NCI-H1436 treated with DMSO at 0.1 percent for 48 hours (cell line): ENCODE measurements around the gene P3H1.

Experiments
- DNase-seq: peaks from one replicate; lab custom pipeline; 2025; lab: John Stamatoyannopoulos, UW

The P3H1 gene

DNA sequence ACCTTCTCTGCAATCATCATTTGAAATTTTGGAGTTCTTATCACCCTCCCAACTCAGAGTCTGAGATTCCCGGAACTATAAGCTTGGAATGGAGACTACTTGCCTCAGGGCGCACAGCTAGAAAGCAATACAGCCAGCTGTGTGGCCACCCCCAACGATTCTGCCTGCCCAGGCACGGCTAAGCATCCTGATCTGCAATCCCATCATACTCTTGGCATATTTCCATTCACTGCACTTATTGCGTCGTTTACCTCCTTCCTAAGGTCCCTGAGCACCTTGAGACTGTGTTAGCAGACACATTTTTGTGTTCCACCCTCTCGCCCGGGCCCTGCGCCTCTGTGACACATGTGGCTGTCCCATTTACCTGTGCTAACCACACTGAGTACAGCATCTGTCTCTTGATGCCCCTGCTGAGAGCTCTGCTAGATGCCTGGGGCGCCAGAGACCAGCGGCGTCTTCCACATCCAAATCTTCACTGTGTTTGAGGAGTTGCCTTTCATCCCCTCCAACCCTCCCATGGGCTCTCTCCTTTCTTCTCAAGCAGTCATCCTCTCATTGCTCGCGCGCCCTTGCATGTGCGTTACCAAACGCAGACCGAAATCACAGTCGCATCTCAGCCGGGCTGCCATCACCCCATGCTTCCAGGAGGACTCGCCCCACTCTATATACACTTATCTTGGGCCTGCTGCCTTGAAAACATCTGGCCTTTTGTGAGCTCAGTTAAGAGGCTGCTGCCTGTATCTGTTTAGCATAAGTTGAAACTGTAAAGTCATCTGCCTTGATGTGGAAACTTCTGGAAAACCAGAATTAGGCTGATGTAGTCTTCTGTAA, 23.3 kb downstream of the P3H1 start:
- DNase-seq: no peak

DNA sequence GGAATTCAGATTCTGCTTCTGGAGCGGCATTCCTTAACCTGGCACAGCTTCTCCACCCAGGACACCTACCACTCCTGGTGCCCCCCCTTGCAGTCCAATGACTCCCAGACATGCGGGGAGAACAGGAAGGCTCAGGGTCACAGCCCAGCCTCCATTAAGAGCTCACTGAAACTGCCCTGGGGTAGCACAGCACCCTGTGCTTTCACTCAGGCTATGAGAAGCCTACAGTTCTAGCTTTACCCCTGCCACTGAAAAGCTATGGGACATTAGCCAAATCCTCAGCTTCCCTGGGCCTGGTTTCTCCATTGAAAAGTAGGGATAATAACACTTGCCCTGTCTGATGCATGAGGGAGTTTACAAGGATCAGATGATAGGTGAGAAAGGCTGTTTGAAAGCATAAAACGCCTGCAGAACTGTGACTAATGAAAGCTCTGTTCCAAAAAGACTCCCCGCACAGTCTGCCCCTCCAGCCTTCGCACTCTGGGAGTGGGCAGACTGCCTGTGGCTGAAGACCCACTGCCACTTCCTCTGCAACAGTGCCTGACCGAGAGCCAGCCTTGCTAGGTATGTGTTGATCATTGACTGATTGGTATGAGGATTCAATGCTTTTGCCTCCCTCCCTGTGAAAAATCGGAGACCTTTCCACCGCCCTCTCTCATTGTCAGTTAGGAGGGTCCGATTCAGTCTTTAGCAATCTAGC, 24.1 kb downstream of the P3H1 start:
- no peak for DNase-seq

DNA sequence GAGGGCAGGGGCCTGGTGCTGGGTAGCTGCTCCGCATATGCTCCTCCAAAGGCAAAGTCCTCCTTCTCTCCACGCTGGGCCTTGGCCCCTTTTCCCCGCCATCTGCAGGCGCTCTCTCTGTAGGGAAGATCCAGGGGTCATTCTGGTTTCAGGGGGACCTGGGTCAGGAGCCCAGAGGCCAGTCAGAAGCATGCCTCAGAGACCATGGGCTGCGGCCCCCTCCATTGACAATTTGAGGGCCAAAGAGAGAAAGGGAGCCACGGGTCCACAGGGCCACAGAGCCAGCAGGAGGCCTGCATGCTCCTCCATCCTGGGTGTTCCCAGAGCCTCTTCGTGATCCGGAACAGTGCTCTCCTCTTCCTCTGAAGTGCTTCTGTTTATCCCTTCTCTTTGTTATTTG, 24.7 kb downstream of the P3H1 start:
- DNase-seq: no peak

DNA sequence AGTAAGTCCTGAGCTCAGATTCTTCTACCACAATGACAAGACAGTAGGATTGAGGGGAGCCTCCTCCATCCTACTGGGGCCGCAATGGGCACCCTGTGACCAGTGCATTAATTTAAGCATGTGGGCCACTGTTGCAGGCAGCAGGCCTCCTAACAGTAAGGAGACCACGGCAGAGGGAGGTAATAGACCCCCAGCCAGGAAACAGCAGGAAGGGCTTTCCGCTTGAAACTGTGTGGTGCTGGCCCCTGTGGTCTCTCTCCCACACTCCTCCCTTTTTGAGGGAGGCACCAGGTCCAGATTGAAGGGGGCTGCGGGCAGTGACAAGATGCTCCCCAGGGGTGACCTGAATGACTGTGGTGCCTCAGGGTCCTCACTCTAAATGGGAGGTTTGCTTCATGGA, 25.1 kb downstream of the P3H1 start:
- no peak for DNase-seq

DNA sequence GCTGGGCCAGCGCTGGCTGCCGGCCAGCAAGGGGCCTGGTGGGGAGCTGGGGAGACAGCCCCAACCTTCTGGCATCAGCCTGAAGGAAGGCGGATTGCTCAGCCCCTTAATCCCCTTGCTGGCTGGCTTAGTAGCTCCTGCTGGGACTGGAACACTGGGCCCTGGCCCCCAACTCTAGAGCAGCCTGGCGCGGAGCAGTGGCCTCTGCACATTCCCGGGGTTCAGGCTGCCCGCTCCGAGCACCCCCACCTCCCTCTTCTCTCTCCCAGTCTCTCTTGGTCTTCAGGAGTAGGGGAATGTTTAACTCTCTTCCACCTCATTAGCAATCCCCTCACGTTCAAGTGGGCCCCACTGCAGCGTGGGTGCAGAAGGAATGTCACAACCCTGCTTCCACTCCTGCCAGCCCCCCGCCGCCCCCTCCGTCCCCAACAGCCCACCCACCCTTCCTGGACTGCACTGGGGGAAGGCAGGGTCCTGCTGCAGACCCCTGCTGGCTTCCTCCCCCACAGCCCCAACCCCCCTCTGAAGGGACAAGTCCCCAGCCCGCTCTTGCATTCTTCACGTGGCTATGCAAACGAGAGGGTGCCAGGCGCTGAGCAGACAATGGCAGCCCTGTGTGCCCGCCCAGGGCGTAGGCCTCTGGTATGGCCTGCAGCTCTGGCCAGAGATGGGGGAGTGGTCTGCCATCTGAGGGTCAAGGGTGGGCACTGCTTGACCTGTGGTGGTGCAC, 25.8 kb downstream of the P3H1 start:
- no peak for DNase-seq

DNA sequence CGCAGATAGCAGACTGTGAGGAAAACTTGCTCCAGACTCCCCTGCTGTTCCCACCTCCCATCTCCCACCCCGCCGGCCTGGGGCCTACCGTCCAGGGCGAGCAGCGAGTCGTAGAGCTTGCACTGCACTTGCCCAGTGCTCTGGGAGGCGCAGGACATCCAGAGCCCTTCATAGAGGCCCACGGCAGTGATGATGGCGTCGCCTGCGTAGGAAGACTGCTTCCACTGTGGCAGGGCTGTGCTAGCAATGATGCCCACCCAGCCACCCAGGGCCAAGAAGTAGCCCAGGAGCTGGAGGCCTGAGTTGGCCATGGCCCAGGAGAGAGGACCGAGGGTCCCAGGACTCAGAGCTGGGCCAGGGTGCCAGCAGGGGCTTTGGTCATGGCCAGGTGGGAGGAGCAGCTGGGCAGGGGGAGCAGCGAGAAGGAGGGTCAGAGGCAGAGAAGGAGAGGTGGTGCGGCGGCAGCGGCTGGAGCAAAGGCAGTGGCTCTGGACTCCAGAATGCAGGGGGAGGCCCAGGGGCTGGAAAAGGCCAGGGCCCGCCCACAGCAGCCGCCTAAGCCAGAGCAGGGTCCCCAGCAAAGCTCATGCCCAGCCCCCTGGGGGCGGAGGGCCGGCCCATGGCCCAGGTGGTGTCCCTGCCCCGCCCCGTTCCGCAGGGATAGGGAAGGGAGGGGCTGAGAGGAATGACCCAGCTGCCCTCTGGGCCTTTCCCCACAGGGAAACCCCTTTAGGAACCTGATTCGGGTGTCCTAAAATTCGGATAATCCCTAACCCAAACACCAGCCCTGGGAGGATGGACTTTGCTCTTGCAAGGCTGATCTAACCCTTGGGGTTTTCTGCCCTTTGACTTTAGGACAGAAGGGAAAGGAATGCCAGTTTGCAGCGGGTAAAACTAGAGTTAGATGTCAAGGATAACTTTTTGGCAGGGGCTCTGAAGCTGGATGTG, 26.8 kb downstream of the P3H1 start, which contains the start of gene CLDN19:
Gene CLDN19 (minus strand): TSS at position 484 of the 948 bp plus-strand sequence. CDS start 173 bp downstream, at position 311.
- DNase-seq: no peak

DNA sequence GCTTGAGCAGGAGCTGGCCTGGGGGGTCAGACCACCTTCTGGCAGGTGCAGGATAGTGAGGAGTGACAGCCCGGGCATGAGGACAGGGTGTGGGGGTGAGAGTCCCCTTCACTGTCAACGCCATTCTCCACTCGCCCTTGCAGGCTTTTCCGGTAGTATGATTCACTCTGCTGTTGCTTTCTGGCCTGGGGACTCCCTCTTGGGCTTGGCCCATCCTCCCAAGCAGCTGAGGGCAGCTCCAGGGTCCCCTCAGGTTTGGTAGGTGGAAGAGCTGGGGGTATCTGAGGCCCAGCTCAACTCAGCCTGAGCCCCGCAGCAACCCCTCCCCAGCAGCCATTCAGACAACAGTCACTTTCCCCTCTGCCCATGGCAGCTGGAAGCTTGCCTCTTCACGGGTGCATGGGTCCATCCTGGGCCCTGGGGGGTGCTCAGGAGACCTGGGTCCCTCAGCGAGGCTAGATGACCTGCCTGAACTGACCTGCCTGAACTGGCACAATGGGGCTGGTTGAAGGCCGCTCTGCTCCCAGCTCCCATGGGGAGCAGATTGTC, 28.1 kb downstream of the P3H1 start:
- no peak for DNase-seq

DNA sequence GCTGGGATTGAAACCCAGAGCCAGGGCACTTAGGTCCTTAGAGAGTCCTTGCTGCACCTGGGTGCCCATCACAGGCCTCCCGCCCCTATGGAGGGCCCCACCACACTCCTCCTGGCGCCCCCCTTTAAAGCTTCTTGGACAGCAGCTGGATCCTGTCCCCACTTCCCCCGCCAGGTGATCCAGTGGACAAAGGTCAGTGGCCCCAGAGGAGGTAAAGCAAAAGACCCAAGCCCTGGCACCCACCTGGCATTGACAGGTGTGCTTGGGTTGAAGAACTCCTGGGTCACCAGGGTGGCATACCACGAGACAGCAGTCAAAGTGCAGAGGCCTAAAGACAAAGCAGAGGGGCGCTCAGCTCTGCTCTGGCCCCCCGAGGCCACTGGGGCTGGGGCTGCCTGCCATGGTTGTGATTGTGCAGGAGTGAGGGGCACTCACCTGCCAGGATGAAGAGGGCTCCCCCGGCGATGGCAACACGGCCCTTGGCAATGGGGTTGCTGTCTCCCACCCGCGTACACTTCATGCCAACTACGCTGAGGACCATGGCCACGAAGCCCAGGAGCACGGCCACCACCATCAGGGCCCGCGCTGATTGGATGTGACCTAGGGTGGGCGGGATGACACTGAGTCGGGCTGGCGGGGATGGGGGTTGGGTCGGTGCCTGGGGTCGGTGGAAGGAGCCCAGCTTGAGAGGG, 28.7 kb downstream of the P3H1 start:
- no peak for DNase-seq

DNA sequence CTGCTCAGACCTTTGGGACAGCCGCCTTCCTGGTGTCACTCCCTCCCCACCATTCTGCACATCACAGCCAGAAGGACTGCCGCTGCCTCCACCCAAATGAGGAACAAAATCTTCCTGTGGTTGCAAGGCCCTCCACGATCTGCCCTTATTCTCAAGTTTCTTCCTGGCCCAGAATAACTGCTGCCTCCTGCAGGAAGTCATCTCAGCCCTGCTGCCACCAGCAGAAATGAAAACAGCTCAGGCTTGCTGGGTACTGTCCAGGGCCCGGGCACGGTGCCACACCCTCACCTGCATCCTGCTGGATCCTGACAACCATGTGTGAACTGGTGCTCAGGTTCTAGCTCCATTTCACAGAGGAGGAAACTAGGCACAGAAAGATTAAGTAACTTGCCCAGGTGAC, 29.6 kb downstream of the P3H1 start:
- no peak for DNase-seq

DNA sequence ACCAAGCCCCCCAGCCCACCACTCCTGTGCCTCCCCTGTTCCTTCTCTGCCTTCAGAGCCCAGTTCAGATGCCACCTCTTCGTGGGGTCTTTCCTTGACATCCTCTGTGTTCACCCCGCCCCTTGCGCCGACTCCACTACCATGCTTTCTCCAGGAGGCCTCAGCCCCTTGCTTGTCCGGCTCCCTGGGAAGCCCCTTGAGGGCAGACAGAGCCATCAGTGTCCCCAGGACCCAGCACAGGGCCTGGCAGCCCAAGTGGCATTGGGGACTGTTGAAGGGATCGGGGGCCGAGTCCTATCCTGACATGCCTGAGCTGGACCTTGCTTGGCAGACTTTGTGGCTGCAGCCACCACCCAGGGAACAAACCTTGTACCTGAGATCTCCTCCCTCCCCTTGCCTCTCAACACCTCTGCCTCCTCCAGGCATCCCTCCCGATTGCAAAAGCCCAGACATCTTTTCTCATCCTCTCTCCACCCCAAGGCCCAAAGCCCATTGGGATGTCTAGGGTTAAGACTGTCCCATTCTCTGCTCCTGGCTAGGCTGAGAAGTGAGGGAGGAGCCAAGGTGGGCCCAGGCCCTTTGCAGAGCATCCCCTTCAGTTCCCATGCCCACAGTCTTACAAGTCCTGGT, 30.1 kb downstream of the P3H1 start:
- no peak for DNase-seq

DNA sequence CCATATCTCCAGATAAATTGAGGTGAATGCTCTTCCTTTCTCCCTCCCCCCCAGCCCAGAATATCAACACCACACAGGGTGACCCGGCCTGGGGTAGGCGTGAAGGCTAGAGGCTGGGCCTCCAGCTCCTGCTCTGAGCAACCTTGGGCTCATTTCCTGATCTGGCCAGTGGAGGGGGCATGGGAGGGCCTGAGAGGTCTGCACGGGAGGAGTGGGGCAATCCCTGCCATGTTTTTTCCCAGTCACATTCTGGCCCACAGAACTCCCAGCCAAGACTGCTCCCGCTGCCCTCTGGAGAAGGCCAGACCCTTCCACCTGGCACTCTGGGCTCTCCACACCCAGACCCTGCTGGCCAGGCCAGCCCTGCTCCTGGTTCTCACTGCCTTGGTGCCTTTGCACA, 30.7 kb downstream of the P3H1 start:
- DNase-seq: no peak

DNA sequence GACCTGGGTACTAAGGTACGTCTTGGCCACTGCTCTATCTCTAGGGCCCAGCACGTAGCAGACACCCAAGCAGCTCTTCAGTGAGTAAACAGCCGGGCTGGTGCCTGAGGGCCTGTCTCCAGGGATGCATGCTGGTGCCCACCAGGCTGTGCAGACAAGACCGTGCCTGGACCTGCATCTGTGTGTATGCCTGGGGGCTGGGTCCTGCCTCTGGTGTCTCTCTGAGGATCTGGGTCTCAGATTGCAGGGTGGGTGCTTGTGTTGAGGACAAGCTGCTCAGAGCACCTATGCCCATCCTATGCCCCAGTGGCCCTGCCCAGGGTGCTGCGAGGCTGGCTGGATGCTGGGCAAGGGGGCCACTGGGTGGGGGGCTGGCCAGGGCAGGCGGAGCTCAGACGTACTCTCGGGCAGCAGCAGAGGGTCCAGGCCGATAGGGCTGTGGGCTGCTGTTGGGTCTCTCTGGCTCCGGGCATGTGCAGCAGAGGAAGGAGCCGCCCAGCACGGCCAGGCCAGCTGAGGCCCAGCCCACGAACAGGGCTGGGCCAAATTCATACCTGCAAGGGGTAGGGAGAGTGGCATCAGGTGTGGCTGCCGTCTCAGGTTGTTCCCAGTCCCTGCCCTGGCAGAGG, 31.2 kb downstream of the P3H1 start:
- DNase-seq: no peak

DNA sequence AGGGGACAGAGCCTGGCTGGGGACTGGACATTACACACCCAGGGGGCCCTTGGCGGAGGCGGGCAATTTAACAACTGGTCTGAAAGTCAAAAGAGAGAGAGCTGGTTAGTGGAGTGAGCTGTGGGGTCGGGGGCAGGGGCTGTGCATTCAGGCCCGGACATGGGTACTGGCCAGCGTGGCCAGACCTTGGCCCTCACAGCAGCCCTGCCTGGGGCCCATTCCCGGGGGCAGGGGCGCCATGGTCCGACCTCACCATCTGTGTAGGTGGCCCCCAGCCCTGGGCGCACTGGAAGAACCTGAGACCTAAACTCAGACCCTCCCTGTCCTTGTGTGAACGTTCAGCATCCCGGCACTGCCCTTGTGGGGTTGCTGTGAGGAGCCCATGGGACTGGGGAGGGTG, 31.8 kb downstream of the P3H1 start:
- DNase-seq: no peak

DNA sequence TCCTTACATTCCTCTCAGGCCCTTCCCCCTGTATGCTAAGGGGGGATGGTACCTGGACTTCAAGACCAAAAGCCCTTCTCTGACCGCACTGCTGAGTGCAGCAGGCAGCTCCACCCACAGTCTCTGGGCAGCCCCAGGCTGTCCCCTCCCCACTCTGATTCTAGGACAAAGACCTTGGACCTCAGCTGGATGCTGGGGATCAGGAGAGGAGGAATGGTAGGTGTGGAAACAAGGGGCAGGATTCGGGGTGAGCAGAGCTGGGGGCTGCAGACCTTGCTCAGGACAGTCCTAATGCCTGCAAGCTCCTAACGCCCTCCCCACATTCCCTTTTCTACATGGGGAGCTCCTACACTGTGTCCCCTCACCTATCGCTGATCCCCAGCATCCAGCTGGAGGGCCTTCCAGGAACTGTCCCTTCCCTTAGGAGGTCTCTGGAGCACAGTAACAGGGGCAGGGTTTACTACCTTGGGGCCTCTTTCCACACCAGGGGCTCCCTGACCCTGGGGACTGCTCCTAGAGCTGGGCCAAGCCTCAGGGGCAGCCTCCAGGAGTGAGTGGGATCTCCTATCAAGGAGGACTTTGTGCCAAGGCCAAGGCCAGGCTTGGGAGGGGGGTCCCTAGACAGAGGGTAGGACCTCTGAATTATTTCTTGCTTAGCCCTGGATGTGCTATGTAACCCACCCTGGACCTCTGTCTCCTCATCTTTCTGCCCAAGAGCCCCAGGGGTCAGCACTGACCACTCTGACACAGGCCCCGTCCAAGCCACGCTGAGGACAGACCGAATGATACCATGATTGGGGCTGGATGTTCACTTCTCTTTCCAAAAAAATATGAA, 32.4 kb downstream of the P3H1 start:
- DNase-seq: no peak

DNA sequence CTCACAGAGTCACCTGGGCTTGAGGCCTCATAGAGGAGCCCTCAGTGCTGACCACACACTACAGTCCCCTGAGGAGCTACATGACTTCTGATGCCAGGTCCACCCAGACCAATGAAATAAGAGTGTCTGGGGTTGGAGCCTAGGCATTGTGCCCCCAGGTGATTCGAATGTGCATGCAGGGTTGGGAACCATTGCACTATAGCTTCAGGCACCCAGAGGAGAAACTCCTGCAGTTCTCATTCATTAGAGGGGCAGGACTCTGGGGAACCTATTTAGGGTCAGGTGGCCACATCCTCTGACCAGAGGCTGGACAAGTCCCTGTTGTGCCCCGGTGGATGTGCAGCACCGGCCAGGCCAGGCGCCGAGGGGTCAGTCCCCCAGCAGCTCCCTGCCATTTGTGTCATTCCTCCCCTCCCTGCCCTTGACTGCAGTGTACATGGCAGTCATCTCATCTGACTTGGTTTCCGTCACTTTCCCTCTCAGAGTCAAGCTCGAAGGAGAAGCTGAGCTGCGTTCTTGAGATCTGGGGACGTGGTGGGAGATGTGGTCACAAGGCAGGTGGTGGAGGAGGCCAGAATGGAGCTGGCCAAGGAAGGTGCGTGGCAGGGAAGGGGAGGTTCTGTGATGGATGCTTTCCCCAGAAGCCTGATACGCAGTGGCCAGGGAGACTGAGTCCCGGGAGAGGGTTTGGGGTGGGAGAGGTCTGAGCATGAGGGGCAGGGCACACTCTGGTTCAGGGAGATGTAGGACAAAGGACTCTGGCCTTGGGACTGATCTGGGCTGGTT, 33.2 kb downstream of the P3H1 start:
- no peak for DNase-seq

DNA sequence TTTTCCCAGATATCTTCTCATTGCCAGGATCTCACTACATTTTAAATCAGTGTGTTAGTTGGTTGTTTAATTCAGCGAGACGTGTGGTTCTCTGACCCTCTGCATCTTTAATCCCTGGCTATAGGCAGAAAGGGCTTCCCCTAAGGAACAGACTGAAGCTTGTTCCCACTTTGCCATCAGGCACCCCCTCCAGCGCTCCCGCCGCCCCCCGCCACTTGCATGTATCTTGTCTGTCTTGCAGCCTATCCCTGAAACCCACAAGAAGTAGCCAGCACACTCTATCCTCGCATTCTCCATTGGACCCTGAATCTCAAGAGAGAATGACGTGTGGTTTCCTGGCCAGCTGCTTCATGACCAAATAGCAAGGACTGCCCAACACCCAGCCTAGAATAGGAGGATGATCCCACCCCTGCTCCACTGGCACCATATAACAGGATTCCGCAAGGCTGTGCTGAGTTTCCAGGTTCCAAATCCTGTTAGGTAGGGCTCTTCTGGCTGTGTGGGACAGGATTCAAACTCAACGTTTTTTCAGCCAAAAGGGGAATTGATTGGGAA, 34.6 kb downstream of the P3H1 start:
- DNase-seq: no peak

DNA sequence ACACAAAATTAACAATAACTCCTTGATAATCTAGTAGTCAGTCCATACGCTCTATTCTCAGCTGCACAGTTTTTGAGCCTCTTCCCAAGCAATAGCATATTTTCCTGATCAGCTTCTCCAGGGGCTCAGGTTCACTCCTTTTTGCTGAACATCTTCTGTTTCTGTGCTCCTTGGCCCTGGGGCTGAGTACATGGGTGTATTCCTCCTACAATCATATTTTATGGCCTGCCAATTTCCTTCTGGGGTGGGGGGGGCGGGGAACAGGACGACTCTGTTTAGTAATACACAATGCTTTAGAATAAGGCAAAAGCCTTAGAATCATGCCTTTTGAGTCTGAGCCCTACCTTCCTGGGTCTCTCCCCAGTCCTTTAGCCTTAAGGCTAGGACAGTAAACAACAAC, 35.2 kb downstream of the P3H1 start:
- no peak for DNase-seq

DNA sequence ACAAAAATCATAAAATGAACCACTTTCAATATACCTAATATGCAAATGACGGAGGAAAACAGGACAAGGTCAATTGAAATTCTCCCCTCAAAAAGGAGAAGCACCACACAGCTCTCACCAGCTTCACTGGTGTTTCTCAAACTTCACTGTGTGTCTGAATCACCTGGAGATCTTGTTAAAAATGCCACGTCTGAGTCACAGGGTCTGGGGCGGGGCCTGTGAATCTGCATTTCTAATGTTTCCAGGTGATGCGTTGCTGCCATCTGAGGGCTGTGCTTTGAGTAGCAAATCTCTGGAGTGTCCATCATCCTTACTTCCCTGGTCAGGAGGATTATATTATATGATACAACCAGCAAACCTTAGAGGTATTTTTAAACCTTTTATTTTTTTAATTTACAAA, 35.8 kb downstream of the P3H1 start:
- no peak for DNase-seq
